ENCODE data around the gene VENTX. TPM values are rescaled to one million over a fixed set of nuclear protein-coding genes. Genes with fewer than 3 reads are reported as not detected.

VENTX gene
- total and polyA plus RNA-seq, 4 donors, result 0.06 to 0.24 (median 0.14) TPM; not detected in 1

DNA sequence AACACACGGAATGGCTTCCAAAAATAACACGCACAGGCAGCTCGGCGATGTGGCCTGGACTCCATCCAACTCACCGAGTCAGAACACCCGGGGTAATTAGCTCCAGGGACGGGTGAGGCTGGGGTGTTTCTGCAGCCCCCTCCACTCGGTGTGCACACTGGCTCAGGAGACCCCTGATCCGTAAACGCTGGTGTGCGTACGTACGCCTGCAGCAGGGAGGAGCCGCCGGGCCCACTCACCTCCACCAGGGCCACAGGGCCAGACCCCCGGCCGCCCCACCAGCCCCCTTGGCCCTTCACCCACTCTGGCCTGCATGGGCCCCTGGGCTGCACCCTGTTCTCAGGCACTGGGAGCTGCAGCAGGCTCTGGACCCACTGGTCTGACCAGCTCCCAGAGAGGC lies 30.0 kb upstream of the VENTX start:
- Histone ChIP-seq H3K4me3 (ENCODE audit: low read depth, low read length) (no peak overlapping the region), H3K27ac (ENCODE audit: low read depth, low read length) (no peak overlapping the region), H3K4me1 (ENCODE audit: control insufficient read depth, insufficient read depth, low read length) (no peaks in the 10 kb centered on the region), H3K27me3 (ENCODE audit: control insufficient read depth, insufficient read depth, low read length) (no peaks in the 10 kb centered on the region), H3K9me3 (ENCODE audit: control insufficient read depth, insufficient read depth, low read length) (no peaks in the 10 kb centered on the region), H3K36me3 (ENCODE audit: control insufficient read depth, insufficient read depth, low read length) (peaks cover 90% of the 10 kb centered on the region)
- no peak for DNase-seq (ENCODE audit: low read depth in 4 of 6, low spot score in 6 of 6)
- 78% methylated on average over 16 of the region's 17 CpGs for WGBS (ENCODE audit: insufficient coverage)

- H3K27me3 ChIP-seq (ENCODE audit: control insufficient read depth, insufficient read depth, low read length), result no peaks in the 10 kb centered on the region
- no peak overlapping the region for H3K4me3 ChIP-seq (ENCODE audit: low read depth, low read length)
- peaks cover 90% of the 10 kb centered on the region for H3K36me3 ChIP-seq (ENCODE audit: control insufficient read depth, insufficient read depth, low read length)
- WGBS (ENCODE audit: insufficient coverage), result 95% methylated on average over 16 of the region's 18 CpGs
- no peak overlapping the region for H3K27ac ChIP-seq (ENCODE audit: low read depth, low read length)
- H3K4me1 ChIP-seq (ENCODE audit: control insufficient read depth, insufficient read depth, low read length), result no peaks in the 10 kb centered on the region
- DNase-seq (ENCODE audit: low read depth in 4 of 6, low spot score in 6 of 6), result no peak
- no peaks in the 10 kb centered on the region for H3K9me3 ChIP-seq (ENCODE audit: control insufficient read depth, insufficient read depth, low read length)
Measured at GRCh38 chr10:133208466-133208865, 29.2 kb upstream of the VENTX start.

DNA sequence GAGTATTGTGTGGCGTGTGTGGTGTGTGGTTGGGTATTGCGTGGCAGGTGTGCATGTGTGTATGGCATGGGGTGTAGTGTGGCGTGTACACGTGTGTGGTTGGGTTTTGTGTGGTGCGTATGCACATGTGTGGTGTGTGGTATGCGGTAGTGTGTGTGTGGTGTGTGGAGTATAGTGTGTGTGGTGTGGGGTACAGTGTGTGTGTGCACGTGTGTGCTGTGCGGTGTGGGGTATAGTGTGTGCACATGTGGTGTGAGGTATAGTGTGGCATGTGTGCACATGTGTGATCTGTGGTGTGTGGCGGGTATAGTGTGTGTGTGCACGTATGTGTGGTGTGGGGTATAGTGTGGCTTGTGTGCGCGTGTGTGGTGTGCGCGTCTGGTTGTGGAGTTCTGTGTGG lies 28.5 kb upstream of the VENTX start:
- Histone ChIP-seq H3K27me3 (ENCODE audit: control insufficient read depth, insufficient read depth, low read length) (no peaks in the 10 kb centered on the region), H3K9me3 (ENCODE audit: control insufficient read depth, insufficient read depth, low read length) (no peaks in the 10 kb centered on the region), H3K4me3 (ENCODE audit: low read depth, low read length) (no peak overlapping the region), H3K4me1 (ENCODE audit: control insufficient read depth, insufficient read depth, low read length) (no peaks in the 10 kb centered on the region), H3K36me3 (ENCODE audit: control insufficient read depth, insufficient read depth, low read length) (peaks cover 90% of the 10 kb centered on the region), H3K27ac (ENCODE audit: low read depth, low read length) (no peak overlapping the region)
- DNase-seq (ENCODE audit: low read depth in 4 of 6, low spot score in 6 of 6), result no peak
- WGBS (ENCODE audit: insufficient coverage), result 98% methylated on average over 14 of the region's 14 CpGs

DNA sequence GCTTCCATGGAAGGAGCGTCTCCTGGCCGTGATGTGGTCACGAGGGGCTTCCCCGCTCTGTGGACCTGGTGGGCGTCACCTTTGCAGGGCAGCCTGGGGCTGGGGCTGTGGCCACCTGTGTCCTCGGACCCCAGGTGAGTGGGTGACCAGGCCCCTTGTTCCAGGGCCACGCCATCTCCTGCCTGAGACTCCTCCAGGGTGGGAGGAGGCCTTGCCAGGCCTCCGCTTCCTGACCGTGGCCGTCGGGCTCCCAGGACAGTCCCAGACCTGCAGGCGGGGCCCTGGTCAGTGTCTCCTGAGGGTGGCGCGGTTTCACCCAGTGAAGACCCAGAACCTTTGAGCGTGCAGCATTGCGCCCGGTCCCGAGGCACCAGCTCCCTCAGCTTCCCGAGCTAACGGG lies 28.0 kb upstream of the VENTX start:
- Histone ChIP-seq H3K27me3 (ENCODE audit: control insufficient read depth, insufficient read depth, low read length) (no peaks in the 10 kb centered on the region), H3K4me3 (ENCODE audit: low read depth, low read length) (no peak overlapping the region), H3K4me1 (ENCODE audit: control insufficient read depth, insufficient read depth, low read length) (no peaks in the 10 kb centered on the region), H3K36me3 (ENCODE audit: control insufficient read depth, insufficient read depth, low read length) (peaks cover 90% of the 10 kb centered on the region), H3K27ac (ENCODE audit: low read depth, low read length) (no peak overlapping the region), H3K9me3 (ENCODE audit: control insufficient read depth, insufficient read depth, low read length) (no peaks in the 10 kb centered on the region)
- DNase-seq (ENCODE audit: low read depth in 4 of 6, low spot score in 6 of 6), result no peak
- WGBS (ENCODE audit: insufficient coverage), result 88% methylated on average over 20 of the region's 20 CpGs

GRCh38 chr10:133210398-133211140 lies 27.1 kb upstream of the VENTX start:
- Histone ChIP-seq H3K27ac (ENCODE audit: low read depth, low read length) (no peak overlapping the region), H3K4me3 (ENCODE audit: low read depth, low read length) (no peak overlapping the region), H3K4me1 (ENCODE audit: control insufficient read depth, insufficient read depth, low read length) (no peaks in the 10 kb centered on the region), H3K36me3 (ENCODE audit: control insufficient read depth, insufficient read depth, low read length) (peaks cover 90% of the 10 kb centered on the region), H3K27me3 (ENCODE audit: control insufficient read depth, insufficient read depth, low read length) (no peaks in the 10 kb centered on the region), H3K9me3 (ENCODE audit: control insufficient read depth, insufficient read depth, low read length) (no peaks in the 10 kb centered on the region)
- WGBS (ENCODE audit: insufficient coverage), result 94% methylated on average over 22 of the region's 27 CpGs
- DNase-seq (ENCODE audit: low read depth in 4 of 6, low spot score in 6 of 6), result no peak

- no peaks in the 10 kb centered on the region for H3K9me3 ChIP-seq (ENCODE audit: control insufficient read depth, insufficient read depth, low read length)
- H3K27ac ChIP-seq (ENCODE audit: low read depth, low read length), result no peak overlapping the region
- H3K27me3 ChIP-seq (ENCODE audit: control insufficient read depth, insufficient read depth, low read length), result no peaks in the 10 kb centered on the region
- no peaks in the 10 kb centered on the region for H3K4me1 ChIP-seq (ENCODE audit: control insufficient read depth, insufficient read depth, low read length)
- 90% methylated on average over 23 of the region's 25 CpGs for WGBS (ENCODE audit: insufficient coverage)
- no peak overlapping the region for H3K4me3 ChIP-seq (ENCODE audit: low read depth, low read length)
- peaks cover 90% of the 10 kb centered on the region for H3K36me3 ChIP-seq (ENCODE audit: control insufficient read depth, insufficient read depth, low read length)
- no peak for DNase-seq (ENCODE audit: low read depth in 4 of 6, low spot score in 6 of 6)
Measured at GRCh38 chr10:133211141-133211830, 26.4 kb upstream of the VENTX start.

GRCh38 chr10:133211959-133212852 lies 25.4 kb upstream of the VENTX start:
- 88% methylated on average over 34 of the region's 34 CpGs for WGBS (ENCODE audit: insufficient coverage)
- H3K27me3 ChIP-seq (ENCODE audit: control insufficient read depth, insufficient read depth, low read length), result no peaks in the 10 kb centered on the region
- no peak overlapping the region for H3K4me3 ChIP-seq (ENCODE audit: low read depth, low read length)
- DNase-seq (ENCODE audit: low read depth in 4 of 6, low spot score in 6 of 6), result no peak
- H3K36me3 ChIP-seq (ENCODE audit: control insufficient read depth, insufficient read depth, low read length), result peaks cover 84% of the 10 kb centered on the region
- H3K9me3 ChIP-seq (ENCODE audit: control insufficient read depth, insufficient read depth, low read length), result no peaks in the 10 kb centered on the region
- H3K27ac ChIP-seq (ENCODE audit: low read depth, low read length), result no peak overlapping the region
- H3K4me1 ChIP-seq (ENCODE audit: control insufficient read depth, insufficient read depth, low read length), result no peaks in the 10 kb centered on the region

- DNase-seq (ENCODE audit: low read depth in 4 of 6, low spot score in 6 of 6), result no peak
- WGBS (ENCODE audit: insufficient coverage), result 94% methylated on average over 20 of the region's 20 CpGs
- Histone ChIP-seq H3K4me1 (ENCODE audit: control insufficient read depth, insufficient read depth, low read length) (no peaks in the 10 kb centered on the region), H3K9me3 (ENCODE audit: control insufficient read depth, insufficient read depth, low read length) (no peaks in the 10 kb centered on the region), H3K36me3 (ENCODE audit: control insufficient read depth, insufficient read depth, low read length) (peaks cover 76% of the 10 kb centered on the region), H3K27me3 (ENCODE audit: control insufficient read depth, insufficient read depth, low read length) (no peaks in the 10 kb centered on the region), H3K4me3 (ENCODE audit: low read depth, low read length) (no peak overlapping the region), H3K27ac (ENCODE audit: low read depth, low read length) (no peak overlapping the region)
Measured at GRCh38 chr10:133212853-133213494, 24.7 kb upstream of the VENTX start.

All from spinal cord (tissue), 10 donors.